GM18861 (cell line): ENCODE results near the gene CAPZA1.

ENCODE experiments used
- ATAC-seq: cut with Tn5 transposase; IDR thresholded peaks from one replicate; pipeline ENCODE4 v1.9.1; 2021; ENCODE audit not compliant: unreplicated experiment

The CAPZA1 gene

DNA sequence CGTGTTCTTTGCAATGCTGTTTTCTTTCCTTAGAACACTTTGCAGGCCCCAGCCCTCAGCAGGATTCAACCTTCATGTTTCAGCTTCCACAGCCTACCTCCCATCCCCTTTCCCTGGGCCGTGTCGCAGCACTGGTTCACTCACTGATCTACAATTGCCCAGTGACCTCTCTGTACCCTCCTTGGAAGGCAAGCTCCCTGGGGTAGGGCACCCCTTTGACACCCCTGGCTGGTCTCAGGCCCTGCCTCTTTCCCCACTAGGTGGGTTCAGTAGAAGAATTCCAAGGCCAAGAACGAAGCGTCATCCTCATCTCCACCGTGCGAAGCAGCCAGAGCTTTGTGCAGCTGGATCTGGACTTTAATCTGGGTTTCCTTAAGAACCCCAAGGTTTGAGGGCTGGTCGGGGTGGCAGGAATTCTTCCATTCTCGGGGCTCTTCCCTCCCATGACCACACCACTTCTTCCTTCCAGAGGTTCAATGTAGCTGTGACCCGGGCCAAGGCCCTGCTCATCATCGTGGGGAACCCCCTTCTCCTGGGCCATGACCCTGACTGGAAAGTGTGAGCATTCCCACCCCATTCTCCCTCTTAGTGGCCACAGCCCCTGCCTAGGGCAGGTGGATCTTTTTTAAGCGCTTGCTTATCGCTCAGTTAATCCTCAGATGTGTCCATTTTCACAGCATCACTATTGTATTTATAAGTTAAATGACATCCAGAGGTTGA is 80.0 kb downstream of the CAPZA1 start:
- ATAC-seq, result no peak

- ATAC-seq, result peak; percentile 41
These were observed 80.9 kb downstream of the CAPZA1 start for GRCh38 chr1:112700290-112701226.

- no peak for ATAC-seq
These were observed 81.8 kb downstream of the CAPZA1 start for GRCh38 chr1:112701227-112702066.

- ATAC-seq, result no peak
These were observed 82.4 kb downstream of the CAPZA1 start for GRCh38 chr1:112702067-112702395.

- ATAC-seq, result no peak
These were observed 83.0 kb downstream of the CAPZA1 start for GRCh38 chr1:112702420-112703261.

DNA sequence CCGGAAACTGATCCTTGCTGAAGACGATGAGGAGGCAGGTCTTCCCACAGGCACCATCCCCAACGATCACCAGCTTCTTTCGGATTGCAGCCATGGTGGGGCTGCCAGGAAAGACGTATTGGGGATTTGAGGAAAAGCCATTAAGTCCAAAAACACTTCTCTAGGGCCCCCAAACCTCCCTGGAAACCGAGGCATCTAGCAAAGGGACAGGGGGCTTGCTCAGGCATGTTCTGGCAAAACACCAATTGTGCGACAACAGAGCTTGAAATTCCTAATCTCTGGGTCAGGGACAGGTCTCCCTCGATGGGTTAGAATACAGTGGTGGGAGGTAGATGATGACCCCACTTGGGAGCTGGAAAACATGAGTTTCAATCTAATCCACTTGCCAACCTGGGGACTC is 84.1 kb downstream of the CAPZA1 start:
- ATAC-seq, result no peak

DNA sequence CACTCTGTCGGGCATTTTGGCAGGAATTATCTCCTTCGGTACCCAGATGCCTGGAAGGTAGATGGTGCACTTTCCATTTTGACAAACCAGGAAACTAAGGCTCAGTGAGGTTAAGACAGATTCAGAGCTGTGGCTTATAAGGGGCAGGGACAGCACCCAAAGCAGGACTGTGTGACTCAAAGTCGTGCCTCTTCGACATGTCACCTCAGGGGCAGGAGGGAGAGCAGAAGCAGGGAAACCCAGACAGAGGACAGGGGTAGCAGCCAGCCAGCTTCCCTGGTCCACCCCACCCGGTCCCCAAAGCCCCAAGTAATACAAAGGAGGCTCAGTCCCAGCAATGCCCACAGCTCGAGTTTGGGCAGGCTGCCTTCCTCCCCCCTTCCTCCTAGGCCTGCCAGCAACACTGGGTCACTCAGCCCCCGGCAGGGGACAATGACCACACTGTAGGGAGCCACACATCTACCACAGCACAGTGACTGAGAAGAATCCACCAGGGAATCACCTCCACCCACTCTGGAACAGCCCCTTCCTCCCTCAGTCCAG is 84.8 kb downstream of the CAPZA1 start:
- no peak for ATAC-seq

DNA sequence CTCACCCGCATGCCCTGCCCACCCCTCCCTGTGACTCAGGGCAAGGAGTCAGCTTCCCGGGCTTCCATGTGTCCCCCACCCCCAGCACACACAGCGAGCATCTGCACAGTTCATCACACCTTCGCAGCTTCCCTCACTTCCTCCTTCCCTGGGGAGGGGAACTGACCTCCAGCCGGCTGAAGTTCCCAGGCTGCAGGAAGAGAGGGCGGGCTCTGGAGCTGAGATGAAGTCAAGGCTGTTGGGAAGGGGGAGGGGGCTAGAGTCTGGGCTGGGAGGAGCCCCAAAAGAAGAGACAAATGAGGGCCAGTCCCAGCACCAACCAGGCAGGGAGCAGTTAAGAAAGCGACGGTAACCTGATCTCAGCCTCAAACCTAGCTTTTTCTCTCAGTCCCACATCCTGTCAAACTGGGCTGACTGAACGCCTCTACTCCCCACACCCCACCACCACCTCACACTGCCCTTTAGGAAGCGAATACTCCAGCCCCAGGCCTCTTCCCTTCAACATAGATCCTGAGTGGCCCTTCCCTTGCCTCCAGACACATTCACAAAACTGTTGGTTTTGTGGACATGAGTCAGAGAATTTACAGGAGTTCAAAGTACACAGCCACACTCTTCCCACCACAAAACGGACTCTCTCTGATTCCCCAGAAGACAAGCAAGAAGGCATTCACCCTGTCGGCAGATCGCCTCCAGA is 85.4 kb downstream of the CAPZA1 start:
- ATAC-seq, result peak; percentile 41

GRCh38 chr1:112706505-112707220 is 87.0 kb downstream of the CAPZA1 start, which contains the start of gene RHOC:
Gene RHOC (minus strand): TSS chr1:112707127. CDS start chr1:112703799, 3,328 bp downstream.
- ATAC-seq, result peak; percentile 52

DNA sequence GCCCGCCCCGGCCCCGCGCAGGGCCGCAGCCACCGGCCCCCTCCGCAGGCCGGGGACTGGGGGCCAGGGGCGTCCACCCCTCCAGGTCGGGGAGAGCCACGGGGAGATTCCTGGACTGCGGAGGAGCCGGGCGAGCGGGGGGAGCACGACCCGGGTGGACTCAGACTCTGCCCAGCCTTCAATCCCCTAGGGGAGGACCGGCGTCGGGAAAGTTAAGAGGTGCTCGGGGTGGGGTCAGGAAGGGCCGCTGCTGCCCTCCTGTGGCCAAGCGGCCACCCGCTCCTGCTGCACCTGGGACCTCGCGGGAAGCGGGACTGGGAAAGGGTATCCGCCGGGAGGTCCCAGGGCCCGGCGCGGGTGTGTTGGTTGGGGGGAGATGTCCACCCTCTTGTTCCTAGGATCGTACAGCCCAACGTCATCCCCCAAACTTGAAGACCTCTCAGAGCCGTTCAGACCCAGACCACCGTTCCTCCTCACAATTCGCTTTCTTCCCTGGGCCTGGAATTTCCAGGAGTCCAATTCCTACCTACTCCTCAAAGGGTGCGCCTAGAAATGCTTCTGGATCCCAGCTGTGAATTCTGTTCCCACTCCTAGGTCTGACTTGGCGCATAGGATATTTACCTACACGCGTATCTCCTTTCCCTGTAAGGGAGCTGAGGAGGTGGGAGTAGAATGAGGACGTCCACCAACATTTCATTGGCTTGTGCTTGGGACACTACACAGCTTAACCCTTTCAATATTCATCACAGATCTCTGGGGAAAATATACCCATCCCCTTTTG is 87.8 kb downstream of the CAPZA1 start:
- ATAC-seq, result peak; percentile 40

DNA sequence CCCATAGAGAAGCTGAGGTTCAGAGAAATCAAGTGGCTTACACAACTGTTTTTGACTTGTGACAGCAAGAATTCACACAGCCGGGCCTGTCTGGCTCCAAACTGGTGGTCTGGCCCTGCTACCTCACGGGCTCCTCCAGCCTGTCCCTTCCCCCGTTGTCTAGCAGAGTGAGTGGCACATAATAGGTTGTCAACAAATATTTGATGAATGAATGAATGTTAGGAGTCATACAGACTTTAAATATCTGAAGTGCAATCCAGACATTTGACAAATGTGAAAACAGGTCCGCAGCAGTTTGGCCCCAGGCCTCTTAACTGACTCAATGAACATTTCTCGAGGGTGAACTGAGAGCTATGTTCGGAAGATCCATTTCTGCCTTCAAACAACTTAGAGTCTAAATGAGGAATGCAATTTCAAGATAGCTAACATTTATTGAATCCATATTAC is 88.4 kb downstream of the CAPZA1 start:
- no peak for ATAC-seq

- no peak for ATAC-seq
These were observed 88.9 kb downstream of the CAPZA1 start for GRCh38 chr1:112708489-112708888.

DNA sequence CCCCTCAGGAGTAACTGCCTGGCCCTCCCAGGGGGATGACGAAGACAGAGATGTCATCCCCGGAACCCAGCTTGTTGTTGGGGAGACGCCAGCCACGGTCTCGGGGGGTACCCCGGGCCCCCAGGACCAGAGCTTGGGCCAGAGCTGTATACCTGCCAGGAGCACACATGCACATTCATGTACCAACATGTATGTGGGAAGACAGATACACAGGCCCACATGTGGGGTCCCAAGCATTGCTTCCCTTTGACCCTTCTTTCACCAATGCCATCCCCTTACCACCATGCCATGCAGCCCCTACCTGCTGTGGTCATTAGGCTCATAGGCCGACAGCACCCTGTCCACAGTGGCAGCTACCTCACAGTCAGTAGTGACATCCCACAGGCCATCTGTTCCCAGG is 90.5 kb downstream of the CAPZA1 start:
- ATAC-seq, result no peak

DNA sequence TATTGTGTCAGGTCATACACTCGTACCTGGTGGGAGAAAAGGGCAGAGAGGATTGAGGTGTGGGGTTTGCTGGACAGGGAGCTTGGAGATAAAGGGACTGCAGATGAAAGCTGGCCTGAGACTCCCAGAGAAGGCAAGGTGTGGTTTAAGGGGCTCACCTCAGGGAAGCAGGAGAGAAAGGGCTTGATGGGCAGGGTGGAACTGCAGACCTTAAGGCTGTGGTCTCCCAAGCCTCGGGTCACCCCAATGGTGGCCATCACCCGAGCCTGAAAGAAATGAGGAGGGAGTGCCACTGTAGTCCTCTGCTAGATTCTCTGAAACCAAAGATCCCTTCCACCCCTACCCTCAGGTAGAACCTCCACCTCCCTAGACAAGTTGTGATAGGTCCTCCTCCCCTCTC is 91.0 kb downstream of the CAPZA1 start:
- ATAC-seq, result no peak

- ATAC-seq, result no peak
These were observed 91.4 kb downstream of the CAPZA1 start for GRCh38 chr1:112711041-112711440.

DNA sequence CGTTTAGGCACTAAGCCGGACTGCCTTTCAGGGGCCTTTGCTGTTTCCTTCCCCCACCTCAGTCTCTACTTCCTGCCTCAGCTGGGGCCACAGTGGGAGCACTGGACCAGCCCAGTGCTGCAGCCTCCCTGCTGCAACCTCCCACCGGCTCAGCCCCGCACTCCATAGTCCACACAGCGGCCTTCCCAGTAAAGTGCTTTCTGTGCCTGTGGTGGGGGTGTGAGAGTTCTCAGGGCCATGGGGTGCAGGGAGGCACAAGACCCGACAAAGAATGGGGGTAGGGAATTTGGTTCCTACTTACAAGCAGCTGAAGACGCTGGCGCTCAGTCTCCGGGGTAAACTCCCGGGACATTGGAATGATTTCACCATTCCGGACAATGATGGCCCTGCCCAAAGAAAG is 92.0 kb downstream of the CAPZA1 start:
- no peak for ATAC-seq

DNA sequence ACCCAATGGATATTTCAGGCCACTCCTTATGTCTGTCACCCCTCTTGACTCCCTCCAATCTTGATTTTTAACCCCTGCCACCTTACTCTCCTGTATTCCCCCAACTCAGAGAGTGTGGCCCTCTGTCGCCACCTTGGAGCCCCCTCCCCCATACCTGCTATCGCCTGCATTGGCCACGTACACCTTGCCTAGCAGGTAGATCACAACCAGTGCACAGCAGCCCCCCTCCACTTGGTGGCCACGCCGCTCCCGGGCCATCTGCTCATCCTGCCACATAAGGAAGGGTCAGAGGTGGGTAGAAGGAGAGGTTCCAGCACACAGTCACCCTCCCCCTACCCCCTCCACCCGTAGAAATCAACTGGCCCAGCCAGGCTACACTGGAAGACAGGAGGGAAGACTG is 92.6 kb downstream of the CAPZA1 start:
- no peak for ATAC-seq

GRCh38 chr1:112712701-112713128 is 93.1 kb downstream of the CAPZA1 start:
- no peak for ATAC-seq
